Bone marrow (tissue), 2 donors: ENCODE data around the gene CLIC5.
A peak's percentile ranks its signal among the peaks of the same experiment; 100 is the strongest.

Source experiments
- DNase-seq, 2 donors: peaks; one replicate each; lab custom pipeline; 2025; lab: John Stamatoyannopoulos, UW

CLIC5 gene

DNA sequence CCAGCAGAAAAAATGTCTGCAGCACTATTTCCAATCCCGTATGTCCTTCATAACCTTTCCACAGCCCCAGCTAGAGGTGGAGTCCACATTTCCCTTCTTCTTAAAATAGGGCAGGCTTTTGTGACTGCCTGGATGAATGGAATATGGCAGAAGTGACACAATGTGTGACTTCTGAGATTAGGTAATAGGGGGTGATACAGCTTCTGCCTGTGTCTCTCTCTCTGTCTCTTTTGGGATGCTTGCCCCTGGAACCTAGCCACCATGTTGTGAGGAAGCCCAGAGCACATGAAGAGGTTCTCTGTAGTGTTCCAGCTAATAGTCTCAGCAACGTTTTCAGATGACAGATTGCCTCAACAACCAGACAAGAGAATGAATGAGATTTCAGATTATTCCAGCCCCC lies 51.4 kb downstream of the CLIC5 start:
- no peak for DNase-seq

DNA sequence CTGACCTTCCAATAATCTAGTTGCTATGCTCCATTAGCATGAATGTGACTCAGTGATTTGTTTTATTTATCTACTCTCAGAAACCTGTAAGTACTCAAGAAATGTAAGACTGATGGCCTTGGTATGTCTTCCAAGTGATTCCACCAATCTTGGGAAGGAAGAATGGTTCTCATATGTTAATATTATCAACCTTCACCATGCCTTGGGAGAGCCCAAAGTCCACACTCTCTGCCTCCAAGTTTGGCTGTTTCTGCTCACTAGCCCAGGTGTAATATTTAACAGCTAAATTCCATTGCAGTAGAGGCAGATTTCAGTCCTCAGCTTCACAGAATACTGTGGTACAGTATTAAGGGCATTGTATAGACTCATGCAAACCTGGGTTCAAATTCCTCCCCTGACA lies 51.8 kb downstream of the CLIC5 start:
- DNase-seq, result no peak

DNA sequence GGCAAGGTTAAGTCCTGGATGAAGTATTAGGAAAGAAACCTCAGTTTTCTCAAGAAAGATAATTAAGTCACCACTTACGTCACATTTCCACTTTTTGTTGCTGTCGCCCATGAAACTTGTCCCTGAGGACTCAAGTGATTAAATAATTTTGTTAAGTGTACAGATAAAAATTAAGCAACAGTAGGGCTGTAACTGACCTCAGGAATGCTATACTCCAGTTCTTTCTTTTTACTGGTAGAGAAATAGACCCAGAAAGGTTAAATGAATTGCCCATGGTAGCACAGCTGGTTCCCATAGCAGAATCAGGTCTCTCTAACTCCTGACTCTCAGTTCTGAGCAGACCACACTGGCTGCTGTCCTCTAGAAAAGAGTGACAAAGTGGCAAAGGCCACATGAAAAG lies 54.5 kb downstream of the CLIC5 start:
- DNase-seq, result no peak

DNA sequence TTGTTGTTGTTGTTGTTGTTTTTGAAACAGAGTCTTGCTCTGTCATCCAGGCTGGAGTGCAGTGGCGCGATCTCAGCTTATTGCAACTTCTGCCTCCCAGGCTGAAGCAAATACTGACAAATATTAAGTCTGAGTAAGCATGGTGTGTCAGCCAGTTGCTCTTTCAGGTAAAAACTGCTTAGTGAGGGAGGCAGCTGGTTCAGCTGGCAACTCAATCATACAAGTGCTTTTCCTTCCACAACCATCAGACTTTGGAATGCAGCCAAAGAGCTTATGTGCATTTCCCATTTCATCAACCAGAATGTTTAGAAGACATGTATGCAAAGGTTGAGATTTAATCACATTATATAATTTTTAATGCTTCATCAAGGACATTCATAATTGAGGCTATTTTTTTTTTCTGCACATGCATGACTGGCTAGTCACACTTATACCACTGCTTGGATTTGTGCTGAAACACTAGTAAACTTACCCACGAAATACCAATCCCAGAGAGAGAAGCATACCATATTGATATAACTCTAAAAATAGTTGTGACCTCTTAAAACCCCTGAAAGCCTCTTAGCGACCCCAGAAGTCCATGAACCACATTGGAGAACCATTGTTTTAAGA lies 56.0 kb downstream of the CLIC5 start:
- DNase-seq, result no peak

DNA sequence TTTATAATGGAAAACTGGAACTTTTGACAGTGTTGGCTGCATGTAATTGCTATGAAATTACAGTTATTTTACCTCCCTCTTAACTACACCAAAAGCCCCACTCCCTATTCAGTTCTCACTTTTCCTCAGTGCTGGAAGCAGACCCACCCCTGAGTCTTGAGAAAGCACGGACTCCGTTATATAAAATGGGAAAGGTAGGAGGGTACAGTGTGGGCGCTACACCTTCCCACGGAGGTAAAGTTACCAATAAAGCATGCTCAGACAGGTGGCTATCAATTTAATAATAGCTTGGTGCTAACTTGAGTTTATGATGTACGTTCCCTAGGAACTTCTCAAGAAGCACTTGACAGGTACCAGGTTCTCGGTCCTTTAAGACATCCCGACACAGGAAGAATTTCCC lies 59.0 kb downstream of the CLIC5 start:
- no peak for DNase-seq

DNA sequence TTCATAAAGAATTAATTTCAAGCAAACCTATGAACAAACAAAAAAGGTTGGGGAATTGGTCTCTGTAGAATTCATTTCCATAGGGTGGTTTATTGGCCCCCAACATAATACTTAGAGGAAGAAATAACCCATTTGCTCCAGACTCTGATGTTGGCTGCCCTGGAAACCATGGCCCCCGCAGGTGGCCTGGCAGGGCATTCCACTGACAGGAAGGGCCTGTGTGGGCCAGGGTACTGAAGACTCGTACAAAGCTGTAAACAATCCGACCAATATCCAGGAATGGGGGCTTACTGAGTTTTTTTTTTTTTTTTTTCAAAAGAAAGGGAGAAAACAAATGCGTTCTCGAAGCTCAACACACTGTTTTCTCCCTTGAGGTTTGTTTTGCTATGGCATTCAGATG lies 59.5 kb downstream of the CLIC5 start:
- no peak for DNase-seq

DNA sequence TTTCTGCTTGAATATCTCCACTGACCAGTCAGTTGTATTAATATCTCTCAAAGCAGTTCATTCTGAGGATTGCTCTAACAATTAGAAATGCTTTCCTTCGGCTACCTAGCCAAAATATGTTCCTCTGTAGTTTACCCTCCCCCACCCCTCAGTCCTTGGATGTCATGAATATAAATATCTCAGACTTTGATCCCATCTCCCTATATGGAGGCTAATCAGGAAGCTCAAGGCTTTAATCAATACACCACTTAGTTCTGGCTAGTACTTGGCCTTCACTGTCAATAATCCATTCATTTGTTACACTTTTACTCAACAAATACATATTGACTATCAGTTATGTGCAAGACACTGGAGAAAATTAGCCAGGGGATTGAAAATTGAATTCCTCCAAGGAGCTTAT lies 60.1 kb downstream of the CLIC5 start:
- DNase-seq, result no peak

DNA sequence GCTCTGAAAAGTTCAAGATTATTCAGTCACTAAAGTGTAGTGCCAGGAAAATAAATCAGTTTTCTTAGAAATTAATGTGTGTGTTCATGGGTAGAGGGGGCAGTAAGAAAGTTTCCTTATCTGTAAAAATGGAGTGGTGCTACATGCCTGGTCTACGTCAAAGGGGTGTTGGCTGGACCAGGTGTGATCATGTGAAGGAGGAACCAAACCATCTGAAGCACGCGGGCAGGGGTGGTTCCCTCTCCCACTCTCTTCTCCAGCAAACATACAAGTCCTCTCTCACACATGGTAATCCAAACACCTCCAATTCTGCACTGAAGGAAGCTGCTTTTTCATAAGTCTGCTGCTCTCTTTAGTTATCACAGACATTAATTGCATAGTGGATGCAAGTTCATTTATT lies 63.1 kb downstream of the CLIC5 start:
- no peak for DNase-seq

DNA sequence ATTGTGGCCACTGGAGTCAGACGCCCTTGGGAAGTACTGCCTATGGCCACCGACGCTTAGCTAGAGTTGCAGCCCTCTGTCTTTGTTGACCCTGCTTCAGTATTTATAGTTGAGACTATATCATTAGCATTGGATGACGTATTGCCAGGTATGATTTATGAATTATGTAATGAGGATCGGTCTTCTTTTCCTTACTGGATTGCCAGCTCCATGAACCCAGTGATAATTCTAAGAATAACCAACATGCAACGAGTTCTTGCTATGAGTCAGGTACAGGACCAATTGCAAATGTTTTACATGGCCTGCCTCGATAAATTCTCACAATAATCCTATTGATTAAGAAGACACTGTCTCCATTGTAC lies 63.5 kb downstream of the CLIC5 start:
- DNase-seq, result no peak

DNA sequence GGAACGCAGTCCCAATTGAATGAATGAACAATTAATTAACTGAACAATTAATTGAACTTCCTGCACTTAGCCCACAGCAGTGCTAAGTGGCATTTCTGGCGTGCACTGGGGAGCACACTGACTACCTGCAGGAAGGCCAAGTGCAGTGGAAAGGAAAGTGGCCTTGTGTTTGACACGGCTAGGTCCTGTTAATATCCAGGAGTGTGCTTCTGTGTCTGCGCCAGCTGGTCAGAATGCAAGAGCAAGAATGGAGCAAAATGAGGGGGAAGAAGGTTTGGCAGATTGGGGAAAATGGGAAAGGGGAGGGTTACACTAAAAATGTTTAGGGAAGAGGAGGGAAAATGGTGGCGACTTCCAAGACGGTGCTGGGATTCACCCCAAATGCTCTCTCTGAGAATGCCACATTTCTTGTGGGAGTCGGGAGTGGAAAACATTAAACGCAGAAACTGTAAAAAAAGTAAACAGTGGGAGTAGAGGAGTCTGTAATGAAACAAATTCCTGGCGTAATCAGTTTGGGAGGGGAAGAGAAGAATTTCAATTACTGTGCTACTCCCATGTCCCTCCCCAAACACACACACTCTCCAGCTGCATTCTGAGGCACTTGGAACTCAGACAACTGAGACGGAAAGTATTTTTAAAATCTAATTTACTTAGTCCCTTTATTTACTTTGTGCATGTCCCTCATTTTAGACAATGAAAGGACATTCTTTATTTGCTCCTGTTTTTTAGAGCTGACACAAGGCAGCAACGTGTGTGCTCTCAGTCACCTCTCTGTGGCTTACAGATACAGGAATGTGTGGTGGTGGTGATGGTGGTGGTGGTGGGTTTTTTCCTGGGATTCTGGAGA lies 64.1 kb downstream of the CLIC5 start:
- DNase-seq, result no peak

DNA sequence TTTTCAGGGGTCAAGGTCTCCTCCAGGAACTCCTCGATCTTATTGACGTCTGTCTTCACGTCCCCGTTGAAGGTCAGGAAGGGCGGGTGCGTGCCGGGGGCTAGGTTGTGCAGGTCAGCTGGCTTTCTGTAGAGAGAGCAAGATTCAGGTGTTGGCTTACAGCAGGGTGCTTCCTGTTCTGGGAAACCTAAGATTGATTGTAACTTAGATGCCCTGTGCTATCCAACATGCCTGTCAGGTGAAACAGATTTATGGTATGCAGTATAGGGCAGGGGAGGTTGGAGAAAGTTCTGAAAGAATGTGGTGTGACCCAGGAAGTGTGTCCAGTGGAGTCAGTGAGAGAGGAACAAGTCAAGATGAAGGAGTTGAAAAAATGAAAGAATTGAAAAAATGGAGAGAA lies 66.4 kb downstream of the CLIC5 start:
- DNase-seq, result no peak

DNA sequence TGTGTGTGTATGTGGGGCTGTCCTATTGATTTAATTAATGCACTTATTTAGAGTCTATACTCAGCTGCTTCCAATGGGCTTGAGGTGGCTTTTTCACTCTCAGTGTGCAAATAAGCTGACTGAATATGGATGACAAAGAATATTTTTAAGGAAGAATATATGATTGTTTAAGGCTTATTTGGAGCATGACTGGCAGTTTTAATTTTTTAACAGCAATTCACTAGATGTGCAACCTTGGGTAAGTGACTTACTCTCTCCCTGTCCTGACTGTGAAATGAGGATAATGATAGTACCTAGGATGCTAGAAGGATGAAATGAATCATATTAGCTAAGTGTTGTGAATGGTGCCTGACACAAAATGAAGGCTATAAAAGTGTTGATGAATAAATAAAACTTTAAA lies 67.9 kb downstream of the CLIC5 start:
- no peak for DNase-seq

DNA sequence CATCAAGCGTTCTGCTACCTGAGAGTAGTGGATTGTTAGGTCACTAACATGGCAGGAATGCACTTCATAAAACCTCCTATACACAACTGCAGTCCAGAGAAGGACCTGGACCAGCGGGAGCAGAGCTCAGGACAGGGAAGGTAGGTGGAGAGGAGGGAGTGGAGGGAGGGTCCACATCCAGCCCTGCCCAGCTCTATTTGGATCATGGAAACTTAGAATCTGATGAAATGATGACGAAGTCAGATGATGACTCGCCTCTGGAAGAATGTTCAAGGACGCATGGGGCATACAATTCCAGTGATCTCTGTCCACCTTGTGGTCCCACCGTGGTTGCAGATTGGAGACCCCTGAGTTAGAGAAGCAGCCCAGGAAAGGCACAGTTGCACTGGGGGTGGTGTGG lies 68.8 kb downstream of the CLIC5 start:
- DNase-seq, result no peak

DNA sequence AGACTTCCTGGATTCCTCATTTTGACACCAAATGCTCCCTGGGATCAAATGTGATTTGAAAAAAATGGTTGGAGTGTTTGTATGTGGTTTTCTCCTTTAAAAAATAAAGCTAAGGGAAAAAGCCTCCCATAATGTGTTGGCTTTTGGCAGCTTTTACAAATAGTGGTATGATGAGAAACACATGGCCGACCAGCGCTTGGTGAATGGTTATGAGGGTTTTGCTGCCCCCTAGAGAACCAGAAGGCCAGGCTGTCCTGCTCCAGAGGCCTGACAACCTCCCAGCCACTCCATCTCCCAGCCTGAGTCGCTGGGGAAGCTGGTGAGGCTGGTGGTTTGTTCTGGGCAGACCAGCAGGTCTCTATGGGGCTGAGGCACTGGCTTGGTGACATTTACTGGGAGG lies 69.3 kb downstream of the CLIC5 start:
- no peak for DNase-seq

DNA sequence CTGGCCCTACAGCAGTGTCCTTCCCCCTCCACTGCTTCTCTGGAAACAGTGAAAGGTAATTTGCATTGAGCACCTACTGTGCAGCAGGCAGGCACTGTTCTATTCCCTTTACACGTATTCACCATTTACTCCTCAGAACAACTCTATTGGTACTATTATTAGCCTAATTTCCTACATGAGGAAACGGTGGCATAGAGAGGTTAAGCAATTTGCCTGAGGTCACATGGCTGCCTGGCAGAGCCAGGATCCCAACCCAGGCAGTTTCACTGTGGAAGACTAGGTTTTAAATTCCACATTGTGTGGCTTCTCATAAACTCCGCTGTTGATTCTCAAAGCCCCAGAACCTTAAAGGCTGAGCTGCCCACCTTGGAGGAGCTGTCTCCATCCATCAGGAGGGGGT lies 72.7 kb downstream of the CLIC5 start:
- DNase-seq, result no peak

DNA sequence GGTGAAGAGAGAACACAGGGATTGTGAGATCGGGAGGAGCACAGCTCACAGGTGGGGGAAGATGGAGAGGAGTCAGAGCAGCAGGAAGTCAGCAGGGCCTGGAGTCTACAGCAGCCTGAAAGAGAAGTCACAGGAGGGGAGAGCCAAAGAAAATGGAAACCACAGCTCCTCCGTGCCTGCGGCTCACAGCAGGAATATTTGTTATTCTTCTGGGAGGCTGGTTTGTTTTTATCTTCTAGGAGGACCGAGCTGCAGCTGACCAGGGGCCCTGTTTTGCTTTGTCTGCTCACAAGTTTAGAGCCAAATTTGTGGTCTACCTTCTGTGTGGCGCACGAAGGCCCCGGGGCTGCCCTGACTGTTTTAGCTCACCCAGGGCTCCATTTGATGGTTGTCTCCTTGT lies 81.8 kb downstream of the CLIC5 start:
- DNase-seq, result no peak

DNA sequence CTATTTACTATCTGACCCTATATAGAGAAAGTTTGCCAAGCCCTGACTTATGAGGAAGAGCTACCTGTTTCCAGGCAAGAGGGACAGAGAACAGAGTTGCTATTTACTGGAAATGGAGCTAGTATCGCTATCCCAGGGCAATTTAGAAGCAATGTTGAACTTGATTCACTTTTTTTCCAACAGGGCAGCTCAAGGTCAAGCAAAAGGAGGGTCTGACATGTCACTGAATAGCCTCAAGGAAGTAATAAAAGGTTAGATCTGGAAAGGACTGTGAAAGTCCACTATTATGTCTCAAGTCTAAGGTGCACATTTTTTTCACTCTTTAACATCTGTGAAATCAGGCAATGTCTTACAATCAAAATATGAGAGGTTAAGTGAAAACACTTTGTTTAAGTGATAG lies 84.4 kb downstream of the CLIC5 start:
- no peak for DNase-seq

DNA sequence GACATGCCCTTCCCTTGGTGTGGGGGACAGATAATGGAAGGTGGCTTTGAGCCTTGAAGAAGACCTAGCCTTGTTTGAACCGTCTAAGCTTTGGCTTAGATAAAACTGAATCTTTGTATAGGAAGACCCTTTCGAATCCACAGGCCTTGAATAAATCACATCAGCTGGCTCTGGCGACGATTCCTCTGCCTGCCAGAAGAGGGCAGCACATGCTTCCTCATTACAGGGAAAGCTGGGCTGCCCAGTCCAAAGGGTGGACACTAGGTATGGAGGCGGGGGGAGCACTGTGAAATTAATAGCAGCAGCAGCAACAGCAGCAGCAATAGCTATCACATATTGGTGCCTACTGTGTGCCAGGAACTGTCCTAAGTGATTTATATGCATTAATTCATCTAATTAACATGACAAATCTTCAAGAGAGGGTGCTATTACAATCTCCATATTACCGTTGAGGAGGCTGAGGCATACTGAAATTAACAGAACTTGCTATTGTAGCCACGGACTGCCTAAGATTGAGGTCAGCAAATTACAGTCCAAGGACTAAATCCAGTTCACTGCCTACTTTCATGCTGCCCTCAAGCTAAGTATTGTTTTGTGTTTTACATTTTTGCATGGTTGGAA lies 85.1 kb downstream of the CLIC5 start:
- peak in 1 of 2 donors; percentile 14 for DNase-seq

DNA sequence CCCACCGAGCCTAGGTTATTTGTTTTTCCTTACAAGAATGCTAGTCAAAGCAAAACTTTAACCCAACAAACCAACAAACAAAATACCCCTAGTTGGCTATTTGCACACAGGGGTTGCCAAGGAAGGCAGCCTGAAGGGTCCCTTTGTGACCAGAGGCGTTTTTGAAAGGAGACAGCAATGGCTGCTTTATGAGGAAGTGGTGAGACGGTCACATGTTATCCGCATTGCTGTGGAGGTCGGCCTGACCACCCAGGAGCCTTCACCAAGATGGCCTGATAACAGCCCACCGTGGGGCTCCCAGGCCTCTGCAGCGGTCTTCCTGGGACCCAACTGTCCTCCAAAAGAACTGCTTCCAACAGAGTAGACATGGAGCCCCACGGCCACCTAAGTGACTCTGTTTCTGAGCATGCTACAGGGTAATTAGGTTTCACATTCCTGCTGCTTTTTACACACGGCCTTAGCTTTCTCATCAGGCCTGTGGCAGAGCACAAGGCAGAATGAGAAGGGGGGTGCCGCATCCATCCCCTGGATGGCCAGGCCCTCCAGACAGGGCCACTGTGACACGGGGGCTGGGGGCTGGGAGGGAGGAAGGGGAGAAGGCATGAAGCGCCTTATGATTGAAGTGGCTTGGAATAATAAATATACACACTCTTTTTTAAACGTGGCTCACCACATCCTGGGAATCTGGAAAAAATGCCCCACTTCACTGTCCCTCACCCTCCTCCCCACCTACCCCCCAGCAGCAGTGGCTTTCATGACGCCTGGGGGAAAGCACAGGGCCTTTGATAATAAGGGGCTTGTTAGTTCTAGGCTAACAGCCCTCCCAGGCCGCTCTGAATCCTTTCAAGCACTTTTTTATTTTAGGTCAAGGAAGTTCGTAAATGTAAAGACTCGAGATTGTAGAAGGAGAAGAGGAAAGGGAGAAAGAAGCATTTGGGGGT lies 86.0 kb downstream of the CLIC5 start:
- no peak for DNase-seq

DNA sequence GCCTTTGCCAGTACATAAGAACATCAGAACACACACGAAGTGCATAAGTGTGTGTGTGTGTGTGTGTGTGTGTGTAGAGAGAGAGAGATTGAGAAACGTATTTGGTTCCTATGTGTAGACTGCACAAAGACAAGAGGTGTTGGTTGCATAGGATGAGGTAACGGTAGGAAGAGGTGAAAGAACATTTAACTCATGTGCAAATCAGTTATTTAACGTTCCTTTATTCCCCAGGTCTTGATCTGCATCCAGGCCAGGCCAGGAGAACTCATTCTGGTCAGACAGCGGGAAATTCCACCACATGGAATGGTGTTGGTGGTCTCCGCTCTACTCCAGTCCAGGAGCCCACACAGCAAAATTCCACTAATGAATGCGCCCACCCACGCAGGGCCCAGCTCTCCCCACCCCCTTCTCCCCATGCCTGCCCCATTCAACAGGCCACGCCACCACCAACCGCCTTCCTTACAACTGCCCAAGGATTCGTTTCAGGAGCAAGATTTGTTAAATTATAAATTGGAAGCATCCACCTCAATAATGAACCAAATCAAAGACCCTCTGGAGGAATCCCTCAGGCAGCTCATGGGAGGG lies 86.8 kb downstream of the CLIC5 start:
- no peak for DNase-seq

DNA sequence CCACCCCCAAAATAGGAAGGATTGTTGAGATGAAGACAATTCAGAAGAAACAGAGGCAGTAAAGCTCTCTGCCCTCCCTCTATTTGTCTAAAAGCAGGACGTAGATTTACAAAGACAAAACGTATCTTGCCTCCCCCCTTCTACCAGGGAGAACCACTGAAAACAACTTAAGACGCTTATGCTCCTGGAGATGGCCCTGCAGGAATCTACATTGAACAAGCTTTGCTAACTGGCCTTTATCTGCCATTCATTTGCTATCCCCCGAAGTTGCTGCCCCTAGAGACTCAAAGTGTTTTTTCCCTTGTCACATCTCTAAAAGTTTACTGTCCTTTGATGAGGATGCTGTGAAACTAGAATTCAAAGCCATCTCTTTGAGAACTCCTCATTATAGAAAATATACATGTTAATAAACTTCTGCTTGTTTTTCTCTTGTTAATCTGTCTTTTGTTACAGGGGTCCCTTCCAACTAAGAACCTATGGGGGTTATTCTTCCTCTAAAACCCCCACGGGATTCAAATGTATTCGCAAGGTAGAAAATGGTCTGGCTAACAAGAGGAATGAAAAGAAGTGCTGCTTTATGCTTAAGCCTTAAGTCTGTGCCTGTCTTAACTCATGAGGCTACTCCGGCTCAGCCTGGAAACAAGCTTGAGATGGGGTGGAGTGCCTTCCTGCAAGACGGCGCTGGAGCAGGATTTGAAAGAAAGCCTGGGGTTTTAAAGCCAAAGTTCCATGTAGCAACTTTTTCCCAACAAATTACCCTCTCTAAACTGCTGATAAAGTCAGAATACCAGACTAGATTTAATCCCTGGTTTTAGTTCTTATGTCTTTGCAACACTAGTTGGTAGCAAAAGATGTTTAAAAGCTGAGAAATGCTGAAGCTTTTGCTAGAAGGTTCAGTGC lies 88.0 kb downstream of the CLIC5 start:
- DNase-seq, result no peak
